ENCODE data around the gene RAB11B.
"Not testable (repeated sequence)": the region's sequence is repeated elsewhere in the genome, so short reads cannot be mapped to it uniquely, and the experiment has no call there.

RAB11B gene

GRCh38 chr19:8389891-8390616 lies at the start of gene RAB11B:
RAB11B (plus strand) TSS chr19:8390360; CDS start chr19:8390417, 57 bp downstream.
- DNase-seq (ENCODE audit: low read depth, low spot score), result peak; percentile 100

DNA sequence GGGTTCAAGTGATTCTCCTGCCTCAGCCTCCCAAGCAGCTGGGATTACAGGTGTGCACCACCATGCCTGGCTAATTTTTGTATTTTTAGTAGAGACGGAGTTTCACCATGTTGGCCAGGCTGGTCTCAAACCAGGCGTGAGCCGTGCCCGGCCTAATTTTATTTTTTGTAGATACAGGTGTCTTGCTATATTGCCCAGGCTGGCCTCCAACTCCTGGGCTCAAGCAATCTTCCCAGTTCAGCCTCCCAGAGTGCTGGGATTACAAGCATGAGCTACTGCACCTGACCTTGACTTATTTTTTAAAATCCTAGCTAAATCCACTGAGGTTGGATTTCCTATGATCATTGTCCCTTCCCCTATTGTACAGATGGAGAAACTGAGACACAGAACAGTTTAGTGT lies 48.7 kb upstream of the RAB11B start:
- not testable (repeated sequence) for H3K27ac ChIP-seq (ENCODE audit: low read length); H3K9me3 ChIP-seq (ENCODE audit: control insufficient read depth, insufficient read depth, low read length); H3K36me3 ChIP-seq (ENCODE audit: control insufficient read depth, insufficient read depth, low read length); H3K27me3 ChIP-seq (ENCODE audit: control insufficient read depth, insufficient read depth, low read length); H3K4me3 ChIP-seq (ENCODE audit: low read length); H3K4me1 ChIP-seq (ENCODE audit: control insufficient read depth, insufficient read depth, low read length); DNase-seq (ENCODE audit: low read depth, low spot score)
- WGBS (ENCODE audit: insufficient coverage, insufficient read length), result no CpG with 5 or more reads among the region's 4 CpGs

More at GRCh38 chr19:8389891-8390616, at the start of gene RAB11B:
- H3K36me3 ChIP-seq (ENCODE audit: control insufficient read depth, insufficient read depth, low read length), result no peaks in the 10 kb centered on the region
- no peaks in the 10 kb centered on the region for H3K9me3 ChIP-seq (ENCODE audit: control insufficient read depth, insufficient read depth, low read length)
- H3K4me1 ChIP-seq (ENCODE audit: control insufficient read depth, insufficient read depth, low read length), result no peaks in the 10 kb centered on the region
- no CpG with 5 or more reads among the region's 70 CpGs for WGBS (ENCODE audit: insufficient coverage, insufficient read length)
- no peak within 1 kb of the TSS for H3K27ac ChIP-seq (ENCODE audit: low read length)
- H3K4me3 ChIP-seq (ENCODE audit: low read length), result peak within 1 kb of the TSS; percentile 93
- no peaks in the 10 kb centered on the region for H3K27me3 ChIP-seq (ENCODE audit: control insufficient read depth, insufficient read depth, low read length)

- no CpG with 5 or more reads among the region's 14 CpGs for WGBS (ENCODE audit: insufficient coverage, insufficient read length)
- H3K4me1 ChIP-seq (ENCODE audit: control insufficient read depth, insufficient read depth, low read length), result no peaks in the 10 kb centered on the region
- H3K36me3 ChIP-seq (ENCODE audit: control insufficient read depth, insufficient read depth, low read length), result no peaks in the 10 kb centered on the region
- H3K4me3 ChIP-seq (ENCODE audit: low read length), result no peak overlapping the region; the same call in 1 of the 2 replicates
- no peak overlapping the region for H3K27ac ChIP-seq (ENCODE audit: low read length)
- no peak for DNase-seq (ENCODE audit: low read depth, low spot score)
- no peaks in the 10 kb centered on the region for H3K9me3 ChIP-seq (ENCODE audit: control insufficient read depth, insufficient read depth, low read length)
- H3K27me3 ChIP-seq (ENCODE audit: control insufficient read depth, insufficient read depth, low read length), result no peaks in the 10 kb centered on the region
Observed at GRCh38 chr19:8342316-8342683, 47.9 kb upstream of the RAB11B start.

GRCh38 chr19:8342684-8343482 lies 47.3 kb upstream of the RAB11B start, which contains the start of gene KANK3:
KANK3 (minus strand) TSS chr19:8343262; CDS start chr19:8337828, 5,434 bp downstream.
- peak; percentile 96 for DNase-seq (ENCODE audit: low read depth, low spot score)
- Histone ChIP-seq H3K4me1 (ENCODE audit: control insufficient read depth, insufficient read depth, low read length) (no peaks in the 10 kb centered on the region), H3K36me3 (ENCODE audit: control insufficient read depth, insufficient read depth, low read length) (no peaks in the 10 kb centered on the region), H3K27ac (ENCODE audit: low read length) (no peak within 1 kb of the TSS), H3K27me3 (ENCODE audit: control insufficient read depth, insufficient read depth, low read length) (no peaks in the 10 kb centered on the region), H3K9me3 (ENCODE audit: control insufficient read depth, insufficient read depth, low read length) (no peaks in the 10 kb centered on the region), H3K4me3 (ENCODE audit: low read length) (peak within 1 kb of the TSS; percentile 72)
- no CpG with 5 or more reads among the region's 65 CpGs for WGBS (ENCODE audit: insufficient coverage, insufficient read length)

DNA sequence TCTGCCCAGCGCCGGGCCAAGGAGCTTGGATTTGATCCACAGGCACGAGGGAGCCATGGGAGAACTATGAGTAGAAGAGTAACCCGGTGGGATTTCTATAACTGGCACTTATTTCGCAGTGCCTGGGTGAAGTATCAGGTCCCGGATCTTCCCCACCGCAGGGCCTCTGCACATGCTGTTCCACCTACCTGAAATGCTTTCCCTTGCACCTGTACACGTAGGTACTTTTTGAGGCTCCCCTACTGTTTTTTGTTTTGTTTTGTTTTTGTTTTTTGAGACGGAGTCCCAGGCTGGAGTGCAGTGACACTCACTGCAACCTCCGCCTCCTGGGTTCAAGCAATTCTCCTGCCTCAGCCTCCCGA lies 46.7 kb upstream of the RAB11B start:
- no peaks in the 10 kb centered on the region for H3K4me1 ChIP-seq (ENCODE audit: control insufficient read depth, insufficient read depth, low read length)

GRCh38 chr19:8349629-8350372 lies 40.4 kb upstream of the RAB11B start:
- DNase-seq (ENCODE audit: low read depth, low spot score); H3K4me1 ChIP-seq (ENCODE audit: control insufficient read depth, insufficient read depth, low read length); H3K27me3 ChIP-seq (ENCODE audit: control insufficient read depth, insufficient read depth, low read length); H3K9me3 ChIP-seq (ENCODE audit: control insufficient read depth, insufficient read depth, low read length); H3K4me3 ChIP-seq (ENCODE audit: low read length); H3K36me3 ChIP-seq (ENCODE audit: control insufficient read depth, insufficient read depth, low read length); H3K27ac ChIP-seq (ENCODE audit: low read length): not testable (repeated sequence)
- no CpG with 5 or more reads among the region's 8 CpGs for WGBS (ENCODE audit: insufficient coverage, insufficient read length)

More for the DNA sequence above, 46.7 kb upstream of the RAB11B start:
- DNase-seq (ENCODE audit: low read depth, low spot score), result no peak
- no peak overlapping the region for H3K27ac ChIP-seq (ENCODE audit: low read length)
- no peaks in the 10 kb centered on the region for H3K9me3 ChIP-seq (ENCODE audit: control insufficient read depth, insufficient read depth, low read length)
- no CpG with 5 or more reads among the region's 11 CpGs for WGBS (ENCODE audit: insufficient coverage, insufficient read length)
- H3K27me3 ChIP-seq (ENCODE audit: control insufficient read depth, insufficient read depth, low read length), result no peaks in the 10 kb centered on the region
- no peaks in the 10 kb centered on the region for H3K36me3 ChIP-seq (ENCODE audit: control insufficient read depth, insufficient read depth, low read length)
- no peak overlapping the region for H3K4me3 ChIP-seq (ENCODE audit: low read length)

- H3K36me3 ChIP-seq (ENCODE audit: control insufficient read depth, insufficient read depth, low read length), result no peaks in the 10 kb centered on the region
- H3K4me1 ChIP-seq (ENCODE audit: control insufficient read depth, insufficient read depth, low read length), result no peaks in the 10 kb centered on the region
- no peaks in the 10 kb centered on the region for H3K27me3 ChIP-seq (ENCODE audit: control insufficient read depth, insufficient read depth, low read length)
- H3K4me3 ChIP-seq (ENCODE audit: low read length), result no peak overlapping the region
- no peak overlapping the region for H3K27ac ChIP-seq (ENCODE audit: low read length)
- 86% methylated on average over 1 of the region's 10 CpGs for WGBS (ENCODE audit: insufficient coverage, insufficient read length)
- no peaks in the 10 kb centered on the region for H3K9me3 ChIP-seq (ENCODE audit: control insufficient read depth, insufficient read depth, low read length)
- DNase-seq (ENCODE audit: low read depth, low spot score), result no peak
Observed at GRCh38 chr19:8352134-8352827, 37.9 kb upstream of the RAB11B start.

- H3K9me3 ChIP-seq (ENCODE audit: control insufficient read depth, insufficient read depth, low read length); H3K36me3 ChIP-seq (ENCODE audit: control insufficient read depth, insufficient read depth, low read length); H3K27me3 ChIP-seq (ENCODE audit: control insufficient read depth, insufficient read depth, low read length); H3K4me3 ChIP-seq (ENCODE audit: low read length); H3K4me1 ChIP-seq (ENCODE audit: control insufficient read depth, insufficient read depth, low read length); H3K27ac ChIP-seq (ENCODE audit: low read length); DNase-seq (ENCODE audit: low read depth, low spot score): not testable (repeated sequence)
- no CpG with 5 or more reads among the region's 5 CpGs for WGBS (ENCODE audit: insufficient coverage, insufficient read length)
Observed at GRCh38 chr19:8352845-8353244, 37.3 kb upstream of the RAB11B start.

- Histone ChIP-seq H3K4me3 (ENCODE audit: low read length) (no peak overlapping the region), H3K9me3 (ENCODE audit: control insufficient read depth, insufficient read depth, low read length) (no peaks in the 10 kb centered on the region), H3K36me3 (ENCODE audit: control insufficient read depth, insufficient read depth, low read length) (no peaks in the 10 kb centered on the region), H3K27me3 (ENCODE audit: control insufficient read depth, insufficient read depth, low read length) (no peaks in the 10 kb centered on the region), H3K4me1 (ENCODE audit: control insufficient read depth, insufficient read depth, low read length) (no peaks in the 10 kb centered on the region), H3K27ac (ENCODE audit: low read length) (no peak overlapping the region)
- DNase-seq (ENCODE audit: low read depth, low spot score), result no peak
- WGBS (ENCODE audit: insufficient coverage, insufficient read length), result no CpG with 5 or more reads among the region's 6 CpGs
Observed at GRCh38 chr19:8355631-8356402, 34.3 kb upstream of the RAB11B start.
